H4 (cell line): ENCODE measurements around the gene ARHGEF11. TPM values are rescaled to one million over a fixed set of nuclear protein-coding genes. Genes with fewer than 3 reads are reported as not detected.
"Not testable (repeated sequence)": the region's sequence is repeated elsewhere in the genome, so short reads cannot be mapped to it uniquely, and the experiment has no call there.

Experiments used
- DNase-seq: peaks from one replicate; pipeline ENCODE4 v3.0.0-alpha.2; 2015; ENCODE audit warnings: low spot score
- total RNA-seq: library from RNA; depleted of rRNA; stranded (reverse); fragments of >200 nt; shearing (Covaris generic); gene quantifications from 2 replicates; pipeline ENCODE4 v1.2.3, GENCODE V29; 2014

ARHGEF11 gene
- total RNA-seq, 1 experiment from 2014 or later: 12.2 TPM

DNA sequence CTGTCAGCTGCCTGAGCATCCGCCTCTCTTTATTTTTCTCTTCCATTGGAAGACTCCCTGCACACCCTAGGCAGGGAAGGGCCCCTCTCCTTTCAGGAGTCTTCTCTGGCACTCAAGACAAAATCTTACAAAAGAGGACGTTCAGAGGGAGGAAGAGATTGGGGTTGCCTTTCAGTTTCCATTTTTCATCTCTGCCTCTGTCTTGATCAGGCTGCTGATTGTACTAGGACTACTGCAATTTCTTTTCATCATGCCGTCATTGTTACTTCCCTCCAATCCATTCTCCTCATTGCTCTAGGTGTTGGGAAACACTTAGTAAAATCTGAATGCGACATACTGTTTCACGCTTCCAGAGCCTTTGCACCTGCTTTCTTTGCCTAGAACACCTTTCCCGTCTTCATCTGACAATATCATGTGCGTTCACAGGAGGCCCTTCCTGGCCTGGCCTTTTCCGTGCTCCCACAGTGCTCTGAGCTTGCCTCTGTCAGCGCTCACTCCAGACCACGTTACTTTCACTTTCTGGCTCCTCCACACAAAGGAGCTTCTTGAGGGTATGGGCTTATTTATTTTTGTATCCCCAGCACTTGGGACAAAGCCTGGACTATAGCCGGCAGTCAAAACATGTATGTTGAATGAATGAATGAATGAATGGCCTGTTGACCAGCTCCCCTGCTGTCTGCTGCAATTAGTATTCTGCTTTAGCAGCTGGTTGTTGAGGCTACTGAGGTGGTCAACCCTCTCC lies 114.2 kb downstream of the ARHGEF11 start:
- DNase-seq: no peak

DNA sequence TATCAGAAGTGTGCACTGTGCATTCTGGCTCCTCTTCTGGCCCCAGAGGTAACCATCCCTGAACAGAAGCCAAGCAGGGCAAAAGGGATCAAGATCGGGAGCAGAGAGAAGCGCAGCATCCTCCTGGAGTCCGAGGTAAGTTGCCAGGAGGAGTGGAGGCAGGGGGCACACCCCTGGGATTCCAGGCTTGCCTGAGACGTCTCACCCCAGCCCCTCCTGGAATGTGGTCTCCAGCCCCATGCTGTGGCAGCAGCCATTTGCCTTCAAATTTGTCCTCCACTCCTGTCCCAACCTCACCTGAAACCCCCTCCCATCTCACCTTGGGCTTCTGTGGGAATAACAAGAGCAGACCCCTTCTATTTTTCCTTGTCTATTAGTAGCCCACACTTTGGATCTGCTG lies 115.1 kb downstream of the ARHGEF11 start:
- DNase-seq: no peak

DNA sequence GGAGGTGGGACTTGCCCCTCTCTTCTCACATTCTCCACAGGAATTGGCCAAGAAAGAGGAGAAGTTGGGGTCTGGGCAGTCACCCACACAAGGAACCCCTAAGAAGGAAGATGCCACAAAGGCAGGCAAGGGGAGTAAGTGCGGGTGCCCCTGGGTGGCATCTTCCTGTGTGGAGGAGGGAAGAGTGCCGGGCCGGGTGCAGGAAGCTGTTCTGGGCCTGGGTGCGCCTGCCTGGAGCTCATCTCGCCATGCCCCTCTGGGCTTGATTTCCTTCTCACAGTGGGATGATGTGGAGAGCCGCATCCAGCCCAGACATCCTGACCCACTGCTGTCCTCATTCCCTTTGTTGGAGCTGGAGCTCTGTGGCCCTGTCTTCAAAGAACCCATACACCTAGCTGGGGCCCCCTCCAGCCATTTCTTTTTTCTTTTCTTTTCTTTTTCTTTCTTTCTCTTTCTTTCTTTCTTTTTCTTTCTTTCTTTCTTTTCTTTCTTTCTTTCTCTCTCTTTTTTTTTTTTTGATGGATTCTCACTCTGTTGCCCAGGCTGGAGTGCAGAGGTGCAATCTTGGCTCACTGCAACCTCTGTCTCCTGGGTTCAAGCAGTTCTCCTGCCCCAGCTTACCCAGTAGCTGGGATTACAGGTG lies 115.8 kb downstream of the ARHGEF11 start:
- DNase-seq: no peak

DNA sequence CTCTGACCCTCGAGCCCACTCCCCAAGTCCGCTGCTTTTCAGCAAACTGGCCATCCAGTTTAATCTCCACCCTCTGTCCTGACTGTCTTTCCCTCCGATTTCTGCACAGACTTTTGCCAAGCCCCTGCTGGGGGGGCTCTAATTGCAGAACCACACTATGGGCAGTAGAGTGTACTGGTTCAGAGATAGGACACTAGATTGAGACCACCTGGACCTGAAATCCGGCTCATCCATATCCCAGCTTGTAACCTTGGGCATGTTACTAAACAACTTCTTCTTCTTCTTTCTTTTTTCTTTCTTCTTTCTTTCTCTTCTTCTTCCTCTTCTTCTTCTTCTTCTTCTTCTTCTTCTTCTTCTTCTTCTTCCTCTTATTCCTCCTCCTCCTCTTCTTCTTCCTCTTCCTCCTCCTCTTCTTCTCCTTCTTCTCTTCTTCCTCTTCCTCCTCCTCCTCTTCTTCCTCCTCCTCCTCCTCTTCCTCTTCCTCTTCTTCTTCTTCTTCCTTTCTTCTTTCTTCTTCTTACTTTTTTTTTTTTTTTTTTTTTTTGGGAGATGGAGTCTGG lies 117.4 kb downstream of the ARHGEF11 start:
- no peak for DNase-seq

DNA sequence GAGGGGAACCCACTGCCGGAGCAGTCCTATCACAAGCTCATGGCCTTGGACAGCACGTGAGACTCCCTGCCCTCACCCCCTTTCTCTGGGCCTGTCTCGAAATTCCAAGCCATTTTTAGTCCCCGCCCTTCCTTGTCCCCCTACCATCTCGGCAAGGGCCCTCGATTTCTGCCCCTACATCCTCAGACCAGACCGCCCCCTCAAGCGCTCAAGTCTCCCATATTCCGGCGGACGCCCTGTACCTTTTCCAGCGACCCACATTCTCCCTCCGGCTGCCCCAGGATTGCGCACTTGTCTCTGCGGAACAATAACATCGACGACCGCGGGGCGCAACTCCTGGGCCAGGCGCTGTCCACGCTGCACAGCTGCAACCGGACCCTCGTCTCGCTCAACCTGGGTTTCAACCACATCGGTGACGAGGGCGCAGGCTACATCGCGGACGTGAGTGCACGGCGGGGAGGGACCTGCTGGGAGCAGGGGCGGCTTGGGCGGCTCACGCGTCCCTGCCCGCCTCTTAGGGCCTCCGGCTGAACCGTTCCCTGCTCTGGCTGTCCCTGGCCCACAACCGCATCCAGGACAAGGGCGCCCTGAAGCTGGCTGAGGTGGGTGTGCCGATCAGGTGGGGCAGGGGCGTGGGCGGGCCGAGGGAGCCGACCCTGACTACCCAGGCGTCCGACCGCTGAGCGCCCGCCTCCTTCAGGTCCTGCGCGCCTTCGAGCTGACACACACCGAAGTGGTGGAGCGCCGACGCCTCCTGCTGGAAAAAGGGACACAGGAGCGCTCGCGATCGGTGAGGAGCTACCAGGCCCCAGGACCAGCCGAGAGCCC lies 118.1 kb downstream of the ARHGEF11 start:
- peak; percentile 77 for DNase-seq

DNA sequence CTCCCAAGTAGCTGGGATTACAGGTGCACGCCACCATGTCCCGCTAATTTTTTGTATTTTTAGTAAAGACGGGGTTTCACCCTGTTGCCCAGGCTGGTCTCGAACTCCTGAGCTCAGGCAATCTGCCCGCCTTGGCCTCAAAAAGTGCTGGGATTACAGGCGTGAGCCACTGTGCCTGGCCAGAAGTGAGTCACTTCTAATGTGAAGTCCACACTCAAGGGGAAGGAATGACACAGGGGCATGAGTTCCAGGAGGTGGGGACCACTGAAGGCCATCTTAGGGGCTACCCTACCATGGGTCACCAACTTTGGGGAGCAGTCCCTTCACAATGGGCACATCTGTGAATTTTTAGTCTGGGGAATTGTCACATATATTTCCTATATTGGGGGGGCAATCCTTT lies 118.8 kb downstream of the ARHGEF11 start:
- not testable (repeated sequence) for DNase-seq

DNA sequence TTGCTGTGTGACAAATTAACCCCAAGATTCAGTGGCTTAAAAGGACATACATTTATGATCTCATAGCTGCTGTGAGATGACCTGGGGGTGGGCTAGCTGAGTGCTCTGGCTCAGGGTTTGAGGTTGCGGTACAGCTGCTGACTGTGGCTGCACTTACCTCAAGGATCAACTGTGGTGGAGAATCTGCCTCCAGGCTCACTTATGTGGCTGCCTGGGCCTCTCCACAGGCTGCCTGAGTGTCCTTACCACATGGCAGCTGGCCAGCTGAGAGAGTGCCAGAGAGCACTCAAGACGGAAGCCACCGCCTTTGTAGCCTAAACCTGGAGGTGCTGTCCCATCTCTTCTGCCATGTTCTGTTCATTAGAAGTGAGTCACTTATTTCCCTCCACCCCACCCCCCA lies 119.4 kb downstream of the ARHGEF11 start:
- peak; percentile 98 for DNase-seq

DNA sequence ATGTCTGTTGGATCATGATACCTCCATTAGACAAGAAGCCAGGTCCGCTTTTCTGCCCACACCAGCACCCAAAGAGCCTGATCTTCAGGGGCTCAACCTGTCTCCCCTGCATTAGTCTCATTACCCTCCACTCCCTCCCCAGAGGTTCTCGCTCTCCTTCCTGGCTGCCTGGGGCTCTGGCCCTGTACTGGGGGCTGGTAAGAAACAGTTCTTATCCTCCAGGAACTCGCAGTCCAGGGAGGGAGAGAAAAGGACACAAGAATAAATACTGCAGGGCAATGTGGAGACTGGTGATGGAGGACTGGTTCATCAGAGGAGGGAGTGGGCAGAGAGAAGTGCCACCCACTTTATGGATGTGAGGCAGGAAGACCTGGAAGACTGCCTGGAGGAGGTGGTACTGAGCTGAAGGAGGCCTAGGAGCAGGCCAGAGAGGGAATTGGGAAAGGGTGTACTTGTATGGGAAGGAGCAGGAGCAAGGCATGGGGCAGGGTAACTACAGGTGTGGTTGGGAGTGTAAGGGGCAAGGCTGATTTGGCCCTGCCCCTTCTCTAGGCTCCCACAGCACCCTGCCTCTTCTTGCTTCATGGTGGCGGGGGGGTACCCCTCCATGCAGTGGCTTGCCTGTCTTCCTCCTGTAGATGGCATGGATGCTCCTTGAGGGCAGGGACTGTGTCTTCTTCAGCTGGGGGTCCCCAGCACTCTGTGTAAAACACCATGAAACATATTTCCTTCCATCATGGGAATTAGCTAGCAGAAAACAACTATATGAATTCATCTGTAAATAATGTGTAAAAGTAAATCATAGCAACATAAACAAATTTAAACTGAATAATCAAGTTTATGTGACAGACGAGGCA lies 120.2 kb downstream of the ARHGEF11 start:
- no peak for DNase-seq

DNA sequence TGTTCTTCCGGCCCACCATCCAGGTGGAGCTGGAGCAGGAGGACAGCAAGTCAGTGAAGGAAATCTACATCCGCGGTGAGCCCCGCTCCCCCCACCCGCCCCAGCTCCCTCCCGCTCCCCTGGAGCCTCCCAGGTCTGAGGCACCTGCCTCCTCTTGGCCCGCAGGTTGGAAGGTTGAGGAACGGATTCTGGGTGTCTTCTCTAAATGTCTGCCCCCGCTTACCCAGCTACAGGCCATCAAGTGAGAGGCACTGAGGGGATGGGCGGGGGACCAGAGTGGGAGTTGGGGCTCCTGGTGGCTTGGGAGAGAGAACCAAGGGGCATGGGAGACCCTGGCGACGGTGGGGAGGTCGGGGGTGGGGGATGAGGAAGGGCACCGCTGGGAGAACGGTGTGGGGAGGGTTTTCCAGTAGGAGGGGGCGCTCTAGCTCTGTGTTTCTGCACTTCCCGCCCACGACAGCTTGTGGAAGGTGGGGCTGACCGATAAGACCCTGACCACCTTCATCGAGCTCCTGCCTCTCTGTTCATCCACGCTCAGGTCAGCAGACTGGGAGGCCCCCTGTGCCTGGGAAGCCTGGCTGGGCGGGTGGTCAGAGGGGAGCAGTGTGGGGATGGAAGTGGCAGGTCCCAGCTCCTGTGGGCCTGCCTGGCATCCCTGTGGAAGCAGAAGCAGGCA lies 120.9 kb downstream of the ARHGEF11 start:
- DNase-seq: no peak

DNA sequence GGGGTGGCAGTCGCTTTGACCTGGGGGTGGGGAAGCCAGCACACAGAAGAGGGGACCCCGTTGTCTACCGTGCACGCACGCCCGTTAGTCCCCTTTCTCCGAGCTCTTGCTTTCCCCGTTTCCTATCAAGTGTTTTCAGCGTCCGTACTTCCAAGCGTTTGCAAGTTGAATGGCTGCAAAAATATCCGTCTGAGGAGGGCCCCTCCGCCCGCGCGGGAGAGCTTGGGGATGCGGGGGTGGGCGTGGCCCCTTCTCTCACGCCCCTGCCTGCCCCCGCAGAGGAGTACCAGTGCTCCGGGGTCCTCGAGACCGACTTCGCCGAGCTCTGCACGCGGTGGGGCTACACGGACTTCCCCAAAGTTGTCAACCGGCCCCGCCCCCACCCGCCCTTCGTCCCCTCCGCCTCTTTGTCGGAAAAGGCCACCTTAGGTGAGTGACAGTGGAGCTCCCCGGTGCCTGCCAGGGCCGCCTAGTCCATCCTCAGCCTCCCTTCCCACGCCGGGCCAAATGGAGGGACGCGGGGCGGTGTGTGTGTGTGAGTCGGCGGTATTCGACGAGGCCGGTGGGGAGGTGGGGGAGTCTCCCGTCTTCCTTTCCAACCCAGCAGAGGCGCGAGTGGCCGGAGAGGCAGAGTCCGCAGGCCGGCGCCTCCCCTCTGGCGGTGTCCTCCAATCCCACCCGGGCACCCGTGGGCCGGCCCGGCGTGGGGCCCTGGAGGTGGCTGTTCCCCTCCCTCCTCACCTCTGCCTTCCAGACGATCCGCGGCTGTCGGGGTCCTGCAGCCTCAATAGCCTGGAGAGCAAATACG lies 121.7 kb downstream of the ARHGEF11 start:
- no peak for DNase-seq

DNA sequence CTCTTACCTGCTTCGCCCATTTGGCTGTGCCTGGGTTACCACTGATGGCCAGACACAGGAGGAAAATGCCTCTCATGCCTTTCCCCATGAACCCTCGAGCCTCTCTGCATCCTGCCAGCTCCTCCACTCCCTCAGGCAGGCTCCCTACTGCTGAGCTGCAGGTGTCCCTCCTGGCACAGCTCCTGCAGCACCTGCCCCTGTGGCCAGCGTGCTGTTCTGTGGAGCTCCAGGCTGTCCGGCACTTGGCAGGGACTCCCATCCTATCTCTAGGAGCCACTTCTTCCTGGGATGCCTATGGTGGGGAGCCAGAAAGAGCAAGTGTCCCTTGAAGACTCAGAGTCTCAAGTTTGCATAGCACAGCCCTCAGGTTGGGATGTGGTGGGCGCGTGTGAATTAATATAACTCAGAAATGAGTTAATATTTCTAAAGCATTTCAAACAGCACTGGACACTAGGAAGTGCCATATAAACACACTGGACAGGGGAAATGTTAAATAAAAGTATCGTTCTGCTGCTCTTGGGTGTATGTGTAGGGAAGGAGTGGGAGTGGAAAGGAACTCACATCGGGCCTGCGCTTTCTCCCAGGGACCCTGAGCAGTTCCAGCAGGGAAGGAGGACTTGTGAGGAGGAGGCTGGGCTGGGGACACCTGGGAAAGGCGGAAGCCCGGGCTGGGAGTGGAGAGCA lies 122.4 kb downstream of the ARHGEF11 start:
- DNase-seq: no peak

DNA sequence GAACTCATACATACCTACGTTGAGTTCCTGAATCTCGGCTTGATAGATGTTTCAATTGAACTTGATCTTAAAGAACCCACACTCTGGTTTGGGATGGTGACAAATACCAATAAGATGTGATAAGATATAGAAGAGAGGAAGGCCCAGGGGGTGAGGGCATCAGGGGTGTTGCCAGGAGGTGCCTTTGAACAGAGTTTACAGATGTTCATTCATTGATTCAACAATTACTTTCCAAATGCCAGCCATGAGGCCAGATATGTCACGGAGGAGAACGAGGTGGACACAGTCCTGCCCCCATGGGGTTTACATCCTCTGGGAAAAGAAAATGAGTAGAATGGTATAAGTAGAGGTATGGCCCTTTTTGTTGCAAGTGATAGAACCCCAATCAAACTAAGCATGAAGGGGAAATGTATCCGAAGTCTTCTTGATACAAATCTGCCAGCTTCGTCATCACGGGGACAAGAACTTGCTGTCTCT lies 124.5 kb downstream of the ARHGEF11 start:
- DNase-seq: no peak

DNA sequence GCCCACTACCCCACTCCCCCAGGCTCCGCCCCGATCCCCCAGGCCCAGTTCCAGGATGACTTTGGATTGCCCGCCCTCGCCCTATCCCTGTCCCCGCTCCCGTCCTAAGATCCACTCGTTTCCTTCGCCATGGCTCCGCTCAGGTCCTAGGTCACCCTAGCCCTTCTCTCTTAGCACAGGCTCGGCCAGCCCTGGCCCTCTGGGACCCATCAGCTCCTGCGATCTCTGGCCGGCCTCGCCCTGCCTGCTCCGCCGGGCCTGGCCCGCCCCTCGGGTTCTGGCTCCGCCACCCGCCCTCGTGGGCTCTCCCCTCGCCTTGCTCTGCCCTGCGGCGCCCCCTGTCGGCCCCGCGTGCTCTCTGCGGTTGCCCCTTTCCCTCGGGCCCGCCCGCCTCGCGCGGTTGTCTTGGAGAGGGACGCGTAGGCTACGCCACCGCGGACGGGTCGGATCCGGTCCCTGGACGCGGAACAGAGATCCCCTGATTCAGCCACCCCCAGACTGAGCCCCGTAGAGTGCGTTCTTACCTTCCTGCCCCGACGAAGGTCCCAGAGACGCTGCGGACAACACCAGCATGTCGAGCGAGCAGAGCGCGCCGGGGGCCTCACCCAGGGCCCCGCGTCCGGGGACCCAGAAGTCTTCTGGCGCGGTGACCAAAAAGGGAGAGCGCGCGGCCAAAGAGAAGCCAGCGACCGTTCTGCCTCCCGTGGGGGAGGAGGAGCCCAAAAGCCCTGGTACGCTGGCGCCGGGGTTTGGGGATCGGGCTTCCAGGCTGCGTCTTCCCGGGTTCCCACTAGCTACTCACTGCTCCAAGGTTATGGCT lies 125.1 kb downstream of the ARHGEF11 start, which contains the start of gene LRRC71:
Gene LRRC71, plus strand, starts transcription at position 400 of the 820 bp plus-strand sequence. Its CDS starts 172 bp downstream, at position 572.
- no peak for DNase-seq

DNA sequence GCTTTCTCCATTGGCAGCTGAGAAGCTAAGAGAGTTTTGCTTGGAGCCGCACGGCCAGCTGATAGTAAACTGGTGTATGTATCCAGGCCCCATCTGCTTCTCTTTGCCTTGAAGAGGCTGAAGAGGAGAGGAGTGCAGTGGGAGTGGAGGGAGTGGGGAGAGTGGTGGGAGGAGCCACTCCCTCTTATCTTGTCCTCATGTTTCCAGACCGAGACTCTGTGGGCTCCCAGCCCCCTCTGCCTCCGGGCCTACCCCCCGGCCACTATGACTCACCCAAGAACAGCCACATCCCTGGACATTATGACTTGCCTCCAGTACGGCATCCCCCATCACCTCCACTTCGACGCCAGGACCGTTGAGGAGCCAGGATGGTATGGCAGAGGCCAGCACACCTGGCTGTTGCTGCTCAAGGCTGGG lies 131.1 kb downstream of the ARHGEF11 start:
- DNase-seq: no peak

DNA sequence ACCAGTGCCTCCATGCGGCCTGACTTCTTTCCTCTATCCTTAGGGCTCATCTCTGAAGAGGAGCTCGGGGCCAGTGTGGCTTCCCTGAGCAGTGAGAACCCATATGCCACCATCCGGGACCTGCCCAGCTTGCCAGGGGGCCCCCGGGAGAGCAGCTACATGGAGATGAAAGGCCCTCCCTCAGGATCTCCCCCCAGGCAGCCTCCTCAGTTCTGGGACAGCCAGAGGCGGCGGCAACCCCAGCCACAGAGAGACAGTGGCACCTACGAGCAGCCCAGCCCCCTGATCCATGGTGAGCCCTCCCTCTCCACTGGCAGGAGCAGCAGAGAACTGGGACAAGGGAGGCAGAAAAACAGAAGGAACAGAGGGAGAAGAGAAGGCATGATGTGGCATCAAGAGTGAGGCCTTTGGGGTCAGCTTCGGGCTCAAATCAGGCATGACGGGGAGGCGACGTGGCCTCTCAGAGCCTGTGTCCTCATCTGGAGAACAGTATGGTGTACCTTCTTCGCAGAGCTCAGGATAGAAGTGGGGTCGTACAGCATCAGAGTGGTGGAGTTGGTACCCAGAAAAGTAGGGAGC lies 131.6 kb downstream of the ARHGEF11 start:
- no peak for DNase-seq

DNA sequence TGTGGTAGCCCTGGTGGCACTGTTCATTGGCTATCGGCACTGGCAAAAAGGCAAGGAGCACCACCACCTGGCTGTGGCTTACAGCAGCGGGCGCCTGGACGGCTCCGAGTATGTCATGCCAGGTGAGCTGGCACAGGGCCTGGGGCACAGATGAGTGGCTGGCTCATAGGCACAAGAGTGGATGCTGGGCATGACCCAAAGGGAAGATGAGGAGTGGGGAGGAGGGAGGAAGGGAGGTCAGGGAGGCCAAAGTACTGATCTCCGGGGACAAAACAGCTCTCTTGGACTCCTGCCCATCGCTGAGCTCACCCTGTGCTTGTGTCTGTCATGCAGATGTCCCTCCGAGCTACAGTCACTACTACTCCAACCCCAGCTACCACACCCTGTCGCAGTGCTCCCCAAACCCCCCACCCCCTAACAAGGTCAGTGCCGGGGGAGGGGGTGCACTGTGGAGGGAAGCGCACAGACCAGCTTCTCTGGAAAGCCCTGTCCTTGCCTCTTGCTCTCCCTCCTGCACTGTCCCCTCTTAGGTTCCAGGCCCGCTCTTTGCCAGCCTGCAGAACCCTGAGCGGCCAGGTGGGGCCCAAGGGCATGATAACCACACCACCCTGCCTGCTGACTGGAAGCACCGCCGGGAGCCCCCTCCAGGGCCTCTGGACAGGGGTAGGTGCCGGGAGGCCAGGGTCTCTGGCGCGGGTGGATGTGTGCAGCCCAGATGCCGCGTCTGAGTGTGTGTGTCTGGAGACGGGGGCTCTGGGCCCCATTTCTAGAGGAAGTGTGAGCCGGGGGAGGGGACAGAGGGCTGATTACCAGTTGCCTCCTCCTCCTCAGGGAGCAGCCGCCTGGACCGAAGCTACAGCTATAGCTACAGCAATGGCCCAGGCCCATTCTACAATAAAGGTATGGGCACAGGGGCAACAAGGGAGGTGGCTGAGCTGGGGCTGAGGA lies 132.4 kb downstream of the ARHGEF11 start:
- no peak for DNase-seq

DNA sequence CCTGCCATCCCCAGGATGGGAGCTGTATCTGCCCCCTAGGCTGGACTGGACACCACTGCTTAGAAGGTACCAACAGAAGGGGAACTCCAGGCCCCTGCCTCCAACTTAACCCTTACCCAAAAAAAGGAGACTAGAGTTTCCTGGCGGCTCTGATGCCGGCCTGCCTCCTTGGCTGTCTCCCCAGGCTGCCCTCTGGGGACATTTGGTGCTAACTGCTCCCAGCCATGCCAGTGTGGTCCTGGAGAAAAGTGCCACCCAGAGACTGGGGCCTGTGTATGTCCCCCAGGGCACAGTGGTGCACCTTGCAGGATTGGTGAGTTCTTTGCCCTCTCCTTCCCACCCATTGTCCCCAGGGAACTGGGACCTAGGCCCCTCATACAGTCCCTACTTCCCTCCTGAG lies 133.2 kb downstream of the ARHGEF11 start:
- no peak for DNase-seq
